Measurements from ENCODE around the gene EHBP1L1. TPM values are rescaled to one million over a fixed set of nuclear protein-coding genes. Genes with fewer than 3 reads are reported as not detected.

The EHBP1L1 gene
- total RNA-seq, 2 experiments from 2014 or later = 94.0 to 99.4 TPM

GRCh38 chr11:65576867-65577755 is 1.3 kb downstream of the EHBP1L1 start:
- Mint-ChIP-seq H3K27me3 (no peaks in the 10 kb centered on the region), H3K27ac (peak overlapping the region; percentile 87), H3K9me3 (no peaks in the 10 kb centered on the region), H3K4me3 (peak overlapping the region; percentile 90), H3K4me1 (ENCODE audit: low read depth) (peaks cover 47% of the 10 kb centered on the region), H3K36me3 (ENCODE audit: low read depth) (peaks cover 33% of the 10 kb centered on the region)
- intact Hi-C loops (cut with micrococcal nuclease) = loop anchor here (5.0 kb wide), 1 partner anchor 35 kb away; no protein-coding TSS in a partner anchor
- ATAC-seq (no peak), DNase-seq (peak; percentile 61)
- POLR2A ChIA-PET = interaction anchor here (0.6 to 5.4 kb wide), 8 partner anchors 9 to 158 kb away, joined by 3 to 87 read pairs (median 4); partner anchors contain the start of gene KCNK7
- CTCF ChIA-PET = interaction anchor here (0.8 to 4.6 kb wide), 8 partner anchors 10 to 135 kb away, joined by 3 to 84 read pairs (median 5); partner anchors contain the start of genes KAT5 and KCNK7
- TF ChIP-seq CTCF (IDR thresholded peaks at IDR 0.05) = no peak

GRCh38 chr11:65577756-65578109 is 1.9 kb downstream of the EHBP1L1 start:
- no peak for DNase-seq

GRCh38 chr11:65578134-65578533 is 2.3 kb downstream of the EHBP1L1 start:
- Mint-ChIP-seq H3K27ac (peak overlapping the region; percentile 43), H3K36me3 (ENCODE audit: low read depth) (peaks cover 34% of the 10 kb centered on the region), H3K9me3 (no peaks in the 10 kb centered on the region), H3K27me3 (no peaks in the 10 kb centered on the region), H3K4me3 (peak overlapping the region; percentile 90), H3K4me1 (ENCODE audit: low read depth) (peaks cover 42% of the 10 kb centered on the region)
- no peak for DNase-seq
- ChIA-PET CTCF (interaction anchor here (1.7 to 4.6 kb wide), 3 partner anchors 10 to 18 kb away, joined by 5 to 84 read pairs (median 14); partner anchors contain the start of gene KCNK7), POLR2A (interaction anchor here (3.3 to 5.4 kb wide), 3 partner anchors 10 to 37 kb away, joined by 11 to 87 read pairs (median 39); partner anchors contain the start of gene KCNK7)
- TF ChIP-seq CTCF (IDR thresholded peaks at IDR 0.05) = no peak
- no peak for ATAC-seq
- intact Hi-C loops (cut with micrococcal nuclease) = loop anchor here (5.0 kb wide), 1 partner anchor 36 kb away; no protein-coding TSS in a partner anchor

More at GRCh38 chr11:65577756-65578109, 1.9 kb downstream of the EHBP1L1 start:
- H3K27ac Mint-ChIP-seq = no peak overlapping the region
- intact Hi-C loops (cut with micrococcal nuclease) = loop anchor here (5.0 kb wide), 1 partner anchor 35 kb away; no protein-coding TSS in a partner anchor
- H3K27me3 Mint-ChIP-seq = no peaks in the 10 kb centered on the region
- POLR2A ChIA-PET = interaction anchor here (1.4 to 5.4 kb wide), 4 partner anchors 10 to 159 kb away, joined by 3 to 87 read pairs (median 25); partner anchors contain the start of gene KCNK7
- peaks cover 35% of the 10 kb centered on the region for H3K36me3 Mint-ChIP-seq (ENCODE audit: low read depth)
- TF ChIP-seq CTCF (IDR thresholded peaks at IDR 0.05) = no peak
- H3K9me3 Mint-ChIP-seq = no peaks in the 10 kb centered on the region
- H3K4me1 Mint-ChIP-seq (ENCODE audit: low read depth) = peaks cover 44% of the 10 kb centered on the region
- CTCF ChIA-PET = interaction anchor here (0.8 to 4.6 kb wide), 4 partner anchors 10 to 72 kb away, joined by 3 to 84 read pairs (median 10); partner anchors contain the start of gene KCNK7
- H3K4me3 Mint-ChIP-seq = peak overlapping the region; percentile 90
- no peak for ATAC-seq

GRCh38 chr11:65578667-65579066 is 2.8 kb downstream of the EHBP1L1 start:
- H3K9me3 Mint-ChIP-seq = no peaks in the 10 kb centered on the region
- no peak for ATAC-seq
- H3K27me3 Mint-ChIP-seq = no peaks in the 10 kb centered on the region
- H3K36me3 Mint-ChIP-seq (ENCODE audit: low read depth) = peaks cover 33% of the 10 kb centered on the region
- no peak for TF ChIP-seq CTCF (IDR thresholded peaks at IDR 0.05)
- intact Hi-C loops (cut with micrococcal nuclease) = loop anchor here (5.0 kb wide), 1 partner anchor 36 kb away; no protein-coding TSS in a partner anchor
- H3K27ac Mint-ChIP-seq = peak overlapping the region; percentile 43
- H3K4me3 Mint-ChIP-seq = peak overlapping the region; percentile 90
- no peak for DNase-seq
- H3K4me1 Mint-ChIP-seq (ENCODE audit: low read depth) = peaks cover 41% of the 10 kb centered on the region
- ChIA-PET POLR2A (interaction anchor here (5.4 kb wide), 2 partner anchors 9 to 15 kb away, joined by 39 to 87 read pairs; partner anchors contain the start of gene KCNK7), CTCF (interaction anchor here (3.2 to 4.6 kb wide), 2 partner anchors 9 to 15 kb away, joined by 14 to 84 read pairs; no protein-coding TSS in a partner anchor)

Measured in activated CD8-positive, alpha-beta T cell treated with anti-CD3 and anti-CD28 coated beads for 36 hours (primary cell).